ENCODE data around the gene PRKCZ. TPM values are rescaled to one million over a fixed set of nuclear protein-coding genes. Genes with fewer than 3 reads are reported as not detected.

The PRKCZ gene
- total RNA-seq, 1 experiment from 2014 or later = 36.0 TPM

DNA sequence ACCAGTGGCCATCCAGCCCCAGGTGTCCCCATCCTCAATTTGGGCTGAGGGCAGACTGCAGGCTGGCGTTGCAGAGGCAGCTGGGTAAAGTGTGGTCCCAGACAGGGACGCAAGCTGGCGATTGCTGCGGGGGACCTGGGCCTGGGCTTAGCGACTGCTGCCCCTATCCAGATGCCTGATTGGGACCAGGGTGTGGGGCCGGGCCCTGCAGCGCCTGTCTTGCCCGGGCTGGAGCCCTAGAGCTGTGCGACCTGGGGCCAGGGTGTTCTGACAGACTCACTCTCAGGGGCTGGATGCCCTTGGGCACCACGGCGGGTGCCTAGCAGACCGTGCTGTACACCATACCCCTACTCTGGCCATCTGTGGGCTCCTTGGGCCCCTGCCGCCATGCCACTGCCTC is 160.6 kb downstream of the PRKCZ start:
- CTCF ChIA-PET = no interaction called here
- Histone ChIP-seq H3F3A (ENCODE audit: insufficient read depth, low read depth) (peaks cover 39% of the 10 kb centered on the region; the same call in 1 of the 2 replicates), H3K4me1 (replicated peaks; ENCODE audit: insufficient read depth) (peaks cover 51% of the 10 kb centered on the region), H3K27ac (no peak overlapping the region), H4K20me1 (ENCODE audit: insufficient read depth) (no peaks in the 10 kb centered on the region), H3K36me3 (ENCODE audit: low read depth) (no peaks in the 10 kb centered on the region), H3K9me3 (ENCODE audit: insufficient read depth, low read depth) (no peaks in the 10 kb centered on the region), H3K4me3 (no peak overlapping the region), H2AFZ (no peak overlapping the region), H3K27me3 (ENCODE audit: insufficient read depth, low read depth) (no peaks in the 10 kb centered on the region), H3K9me2 (ENCODE audit: insufficient read depth) (no peaks in the 10 kb centered on the region), H3K79me2 (ENCODE audit: low read depth) (no peaks in the 10 kb centered on the region), H3K4me2 (no peak overlapping the region)
- intact Hi-C loops (cut with micrococcal nuclease; ENCODE audit: unreplicated experiment) = loop anchor here (5.0 kb wide), 1 partner anchor 82 kb away; no protein-coding TSS in a partner anchor
- DNase-seq = no peak
- TF ChIP-seq EZH2 (IDR thresholded peaks at IDR 0.05; ENCODE audit: low read depth) = no peak
- TF ChIP-seq, protein P1, sequence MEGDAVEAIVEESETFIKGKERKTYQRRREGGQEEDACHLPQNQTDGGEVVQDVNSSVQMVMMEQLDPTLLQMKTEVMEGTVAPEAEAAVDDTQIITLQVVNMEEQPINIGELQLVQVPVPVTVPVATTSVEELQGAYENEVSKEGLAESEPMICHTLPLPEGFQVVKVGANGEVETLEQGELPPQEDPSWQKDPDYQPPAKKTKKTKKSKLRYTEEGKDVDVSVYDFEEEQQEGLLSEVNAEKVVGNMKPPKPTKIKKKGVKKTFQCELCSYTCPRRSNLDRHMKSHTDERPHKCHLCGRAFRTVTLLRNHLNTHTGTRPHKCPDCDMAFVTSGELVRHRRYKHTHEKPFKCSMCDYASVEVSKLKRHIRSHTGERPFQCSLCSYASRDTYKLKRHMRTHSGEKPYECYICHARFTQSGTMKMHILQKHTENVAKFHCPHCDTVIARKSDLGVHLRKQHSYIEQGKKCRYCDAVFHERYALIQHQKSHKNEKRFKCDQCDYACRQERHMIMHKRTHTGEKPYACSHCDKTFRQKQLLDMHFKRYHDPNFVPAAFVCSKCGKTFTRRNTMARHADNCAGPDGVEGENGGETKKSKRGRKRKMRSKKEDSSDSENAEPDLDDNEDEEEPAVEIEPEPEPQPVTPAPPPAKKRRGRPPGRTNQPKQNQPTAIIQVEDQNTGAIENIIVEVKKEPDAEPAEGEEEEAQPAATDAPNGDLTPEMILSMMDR (conservative IDR thresholded peaks at IDR 0.05) = no peak
- BruUV-seq (replicated peaks) = no TSS peak
- POLR2A ChIA-PET (ENCODE audit: unreplicated experiment) = no interaction called here

DNA sequence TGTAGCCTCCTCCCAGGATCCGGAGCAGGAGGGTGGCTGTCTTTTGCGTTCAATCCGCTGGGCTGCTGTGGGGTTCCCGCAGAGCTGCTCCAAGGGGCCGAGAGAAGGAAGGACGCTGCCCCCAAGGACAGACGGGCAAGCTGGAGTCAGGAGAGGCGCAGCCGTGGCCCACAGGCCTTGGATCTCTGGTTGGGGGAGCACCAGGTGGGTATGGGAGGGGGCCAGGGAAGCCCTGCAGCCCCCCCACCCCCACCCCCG is 162.0 kb downstream of the PRKCZ start:
- Histone ChIP-seq H3K27ac (no peak overlapping the region), H3F3A (ENCODE audit: insufficient read depth, low read depth) (peaks cover 30% of the 10 kb centered on the region; the same call in 1 of the 2 replicates), H3K9me2 (ENCODE audit: insufficient read depth) (no peaks in the 10 kb centered on the region), H3K27me3 (ENCODE audit: insufficient read depth, low read depth) (no peaks in the 10 kb centered on the region), H3K79me2 (ENCODE audit: low read depth) (no peaks in the 10 kb centered on the region), H3K4me3 (no peak overlapping the region), H2AFZ (no peak overlapping the region), H4K20me1 (ENCODE audit: insufficient read depth) (no peaks in the 10 kb centered on the region), H3K4me1 (replicated peaks; ENCODE audit: insufficient read depth) (peaks cover 46% of the 10 kb centered on the region), H3K4me2 (peak overlapping the region; percentile 92), H3K36me3 (ENCODE audit: low read depth) (no peaks in the 10 kb centered on the region), H3K9me3 (ENCODE audit: insufficient read depth, low read depth) (no peaks in the 10 kb centered on the region)
- CTCF ChIA-PET = no interaction called here
- no peak for DNase-seq
- no TSS peak for BruUV-seq (replicated peaks)
- TF ChIP-seq EZH2 (IDR thresholded peaks at IDR 0.05; ENCODE audit: low read depth) = no peak
- TF ChIP-seq, protein P1 (conservative IDR thresholded peaks at IDR 0.05) = no peak
- intact Hi-C loops (cut with micrococcal nuclease; ENCODE audit: unreplicated experiment) = loop anchor here (1.0 to 5.0 kb wide), 2 partner anchors 14 to 80 kb away; no protein-coding TSS in a partner anchor
- POLR2A ChIA-PET (ENCODE audit: unreplicated experiment) = interaction anchor here (0.7 kb wide), 1 partner anchor 72 kb away, joined by 3 read pairs; no protein-coding TSS in a partner anchor

DNA sequence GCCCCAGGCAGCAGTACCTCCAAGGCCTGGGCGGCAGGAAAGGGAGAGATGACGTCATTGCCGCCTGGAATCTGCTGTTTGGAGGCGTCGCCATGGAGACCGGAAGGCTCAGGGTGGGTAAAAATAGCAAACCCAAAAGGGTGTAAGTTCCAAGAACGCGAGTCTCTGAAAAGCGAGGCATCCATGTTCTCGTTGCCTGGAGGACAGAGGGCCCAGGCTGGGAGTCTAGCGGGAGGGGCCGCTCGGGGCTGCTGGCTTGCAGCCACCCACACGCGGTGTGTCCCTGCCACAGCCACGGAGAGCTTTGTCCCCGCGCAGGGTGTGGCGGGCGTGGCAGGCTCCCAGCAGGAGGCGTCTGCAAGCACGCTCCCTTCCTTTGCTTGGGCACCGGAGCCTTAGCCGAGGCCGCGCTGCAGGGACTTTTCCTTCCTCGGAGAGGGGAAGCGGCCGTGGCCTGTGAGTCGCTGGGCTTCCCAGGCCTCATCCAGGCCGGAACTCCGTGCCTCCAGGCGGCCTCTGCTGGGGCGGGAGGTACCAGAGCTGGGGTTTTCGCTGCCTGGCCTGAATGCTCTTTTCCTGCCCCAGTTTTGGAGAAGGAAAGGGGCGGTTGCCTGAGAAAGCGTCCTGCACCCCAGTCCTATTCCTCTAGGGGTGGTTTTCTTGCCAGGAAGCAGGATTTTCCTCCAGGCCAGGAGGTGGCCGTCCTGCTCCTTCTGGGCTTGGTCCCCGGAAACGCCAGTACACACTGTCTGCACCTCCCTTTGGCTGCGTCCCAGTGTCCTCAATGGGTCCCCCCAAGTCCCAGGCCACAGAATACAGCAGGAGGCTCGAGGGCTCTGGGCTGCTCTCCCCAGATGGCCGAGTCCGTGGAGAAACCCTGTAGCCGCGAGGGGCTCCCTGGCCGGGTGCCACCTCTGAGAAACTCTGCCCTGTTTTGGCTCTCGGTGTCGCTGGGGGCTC is 162.6 kb downstream of the PRKCZ start:
- DNase-seq = peak; percentile 80 to 84
- H3K27me3 ChIP-seq (ENCODE audit: insufficient read depth, low read depth) = no peaks in the 10 kb centered on the region
- H2AFZ ChIP-seq = peak overlapping the region; percentile 89
- H3K36me3 ChIP-seq (ENCODE audit: low read depth) = no peaks in the 10 kb centered on the region
- no peaks in the 10 kb centered on the region for H3K79me2 ChIP-seq (ENCODE audit: low read depth)
- peaks cover 26% of the 10 kb centered on the region; the same call in 1 of the 2 replicates for H3F3A ChIP-seq (ENCODE audit: insufficient read depth, low read depth)
- BruUV-seq (replicated peaks) = TSS peak; percentile 88
- H3K9me2 ChIP-seq (ENCODE audit: insufficient read depth) = no peaks in the 10 kb centered on the region
- intact Hi-C loops (cut with micrococcal nuclease; ENCODE audit: unreplicated experiment) = loop anchor here (1.0 to 5.0 kb wide), 2 partner anchors 13 to 79 kb away; no protein-coding TSS in a partner anchor
- H4K20me1 ChIP-seq (ENCODE audit: insufficient read depth) = no peaks in the 10 kb centered on the region
- ChIA-PET CTCF (no interaction called here), POLR2A (ENCODE audit: unreplicated experiment) (interaction anchor here (0.7 kb wide), 1 partner anchor 73 kb away, joined by 3 read pairs; no protein-coding TSS in a partner anchor)
- H3K4me2 ChIP-seq = peak overlapping the region; percentile 92
- H3K9me3 ChIP-seq (ENCODE audit: insufficient read depth, low read depth) = no peaks in the 10 kb centered on the region
- H3K4me1 ChIP-seq (replicated peaks; ENCODE audit: insufficient read depth) = peaks cover 40% of the 10 kb centered on the region
- TF ChIP-seq, protein P1 (conservative IDR thresholded peaks at IDR 0.05) = peak; percentile 47; the same call in 1 of the 2 replicates
- no peak for TF ChIP-seq EZH2 (IDR thresholded peaks at IDR 0.05; ENCODE audit: low read depth)
- peak overlapping the region; percentile 48; the same call in 1 of the 2 replicates for H3K4me3 ChIP-seq
- H3K27ac ChIP-seq = peak overlapping the region; percentile 51

Data from PC-9 (cell line).